GM12878 (cell line): ENCODE data around the gene TMEM266. TPM values are rescaled to one million over a fixed set of nuclear protein-coding genes. Genes with fewer than 3 reads are reported as not detected.

ENCODE experiments used
- ATAC-seq: fragments of 200-7000 bp; cut with Tn5 transposase; 3 replicates; pipeline ENCODE4 v1.9.1; 2020; ENCODE audit warnings: mild to moderate bottlenecking, moderate library complexity
- BruUV-seq: library from RNA; stranded (reverse); fragments of 400-500 nt; replicated peaks from 2 replicates; lab custom pipeline; 2021; lab: Mats Ljungman, UMichigan
- CTCF ChIA-PET: fragments of 300-600 bp; sonication (Branson Sonifier 250); formaldehyde crosslinking; extraction: SDS; loops from one replicate; lab custom pipeline; 2021; ENCODE audit warnings: inconsistent platforms; lab: Yijun Ruan, JAX
- POLR2A ChIA-PET: fragments of 350-600 bp; formaldehyde crosslinking; extraction: SDS; loops from one replicate; lab custom pipeline; 2021; ENCODE audit warnings: inconsistent platforms; lab: Charles Lee
- RAD21 ChIA-PET: fragments of 300-600 bp; sonication (Branson Sonifier 250); formaldehyde crosslinking; loops from one replicate; lab custom pipeline; 2023; ENCODE audit warnings: antibody characterized with exemption; ENCODE audit not compliant: unreplicated experiment; lab: Charles Lee
- SMC1A ChIA-PET: fragments of 300-600 bp; sonication (Branson Sonifier 250); formaldehyde crosslinking; loops from one replicate; lab custom pipeline; 2023; ENCODE audit not compliant: unreplicated experiment, uncharacterized antibody; lab: Charles Lee
- DNase-seq: peaks from one replicate; pipeline ENCODE4 v3.0.0-alpha.2; 2011; ENCODE audit warnings: low read depth, low spot score
- FAIRE-seq: peaks from 3 replicates; lab custom pipeline; 2011; peaks lifted over from hg19 to GRCh38; lab: Jason Lieb, UNC
- H2AFZ ChIP-seq: 2 replicates; pipeline ENCODE4 v1.6.0; 2011; ENCODE audit warnings: low read depth, low read length, control low read depth; ENCODE audit not compliant: control insufficient read depth
- H3K27ac ChIP-seq: 2 replicates; pipeline ENCODE4 v1.5.1; 2011; ENCODE audit warnings: control low read depth; ENCODE audit not compliant: control insufficient read depth, insufficient read depth
- H3K27me3 ChIP-seq, 2 experiments: replicated peaks in 1 of 2; 2 replicates each; pipeline versions ENCODE4 v1.6.0 to v1.6.1; 2011; ENCODE audit warnings: low read length in 1 of 2; ENCODE audit not compliant: control insufficient read depth in 2 of 2, insufficient read depth in 2 of 2
- H3K36me3 ChIP-seq, 2 experiments: 2 replicates each; pipeline ENCODE4 v1.5.1; 2011; ENCODE audit warnings: low read length in 1 of 2; ENCODE audit not compliant: control insufficient read depth in 2 of 2, insufficient read depth in 2 of 2
- H3K4me1 ChIP-seq: 2 replicates; pipeline ENCODE4 v1.6.1; 2011; ENCODE audit warnings: mild to moderate bottlenecking, low read length, moderate library complexity, mixed read lengths; ENCODE audit not compliant: control insufficient read depth, insufficient read depth
- H3K4me2 ChIP-seq: 2 replicates; pipeline ENCODE4 v1.6.0; 2011; ENCODE audit warnings: control low read depth; ENCODE audit not compliant: control insufficient read depth, insufficient read depth
- H3K4me3 ChIP-seq: fragments of 200-600 bp; sonication (generic); 2 replicates; pipeline ENCODE4 v1.5.1; 2016
- H3K79me2 ChIP-seq: 2 replicates; pipeline ENCODE4 v1.6.0; 2011; ENCODE audit warnings: low read length; ENCODE audit not compliant: control insufficient read depth, insufficient read depth
- H3K9ac ChIP-seq: 2 replicates; pipeline ENCODE4 v1.8.0; 2011; ENCODE audit warnings: low read length, control low read depth, mixed read lengths; ENCODE audit not compliant: control insufficient read depth, insufficient read depth
- H3K9me3 ChIP-seq: replicated peaks from 3 replicates; pipeline ENCODE4 v1.5.1; 2011; ENCODE audit warnings: mild to moderate bottlenecking, low read length; ENCODE audit not compliant: control insufficient read depth, insufficient read depth
- H4K20me1 ChIP-seq: 2 replicates; pipeline ENCODE4 v1.6.0; 2011; ENCODE audit not compliant: control insufficient read depth, insufficient read depth
- CBX3 ChIP-seq: fragments of 200-600 bp; sonication (generic); IDR thresholded peaks from 2 replicates; pipeline ENCODE4 v1.6.1; 2016; ENCODE audit warnings: low read depth, borderline replicate concordance
- FOXK2 ChIP-seq: fragments of 450-650 bp; IDR thresholded peaks from 2 replicates; pipeline ENCODE4 v1.6.1; 2017; ENCODE audit warnings: mild to moderate bottlenecking, moderate library complexity
- FOXM1 ChIP-seq: IDR thresholded peaks from 2 replicates; pipeline ENCODE4 v1.6.1; 2012; ENCODE audit warnings: low read depth, mild to moderate bottlenecking, inconsistent platforms, low read length, moderate library complexity
- HCFC1 ChIP-seq: fragments of 150-350 bp; IDR thresholded peaks from 2 replicates; pipeline ENCODE4 v1.6.1; 2014; ENCODE audit warnings: low read length
- HDAC6 ChIP-seq: fragments of 200-600 bp; sonication (generic); IDR thresholded peaks from one replicate; pipeline ENCODE4 v1.8.0; 2017; ENCODE audit warnings: antibody characterized with exemption; ENCODE audit not compliant: unreplicated experiment
- LARP7 ChIP-seq: fragments of 450-650 bp; IDR thresholded peaks from 2 replicates; pipeline ENCODE4 v1.6.1; 2017; ENCODE audit warnings: mild to moderate bottlenecking
- NFYA ChIP-seq: IDR thresholded peaks from 2 replicates; pipeline ENCODE4 v1.6.1; 2011; ENCODE audit warnings: low read depth, mild to moderate bottlenecking, low read length, improper control_type of control experiment, borderline replicate concordance
- PAX8 ChIP-seq: fragments of 450-650 bp; IDR thresholded peaks from 2 replicates; pipeline ENCODE4 v1.6.1; 2017; ENCODE audit warnings: mild to moderate bottlenecking, moderate library complexity
- POLR2AphosphoS5 ChIP-seq: IDR thresholded peaks from 2 replicates; pipeline ENCODE4 v1.6.1; 2011; ENCODE audit warnings: mild to moderate bottlenecking, low read length, inconsistent platforms
- RUNX3 ChIP-seq: IDR thresholded peaks from 2 replicates; pipeline ENCODE4 v1.6.1; 2012; ENCODE audit warnings: low read length, inconsistent platforms
- SMC3 ChIP-seq: IDR thresholded peaks from 2 replicates; pipeline ENCODE4 v1.6.1; 2011; ENCODE audit warnings: low read length, improper control_type of control experiment, borderline replicate concordance
- ZNF217 ChIP-seq: fragments of 450-650 bp; IDR thresholded peaks from 2 replicates; pipeline ENCODE4 v1.6.1; 2017; ENCODE audit warnings: antibody characterized with exemption, mild to moderate bottlenecking
- ZSCAN29 ChIP-seq: fragments of 450-650 bp; IDR thresholded peaks from 2 replicates; pipeline ENCODE4 v1.6.1; 2017; ENCODE audit warnings: mild to moderate bottlenecking, moderate library complexity
- WGBS: methylation state at CpG from one replicate; pipeline ENCODE4 v1.1.6; 2016; ENCODE audit warnings: low lambda C conversion rate; ENCODE audit not compliant: insufficient replicate concordance, insufficient coverage; ENCODE audit errors: missing lambda C conversion rate; 5-methylcytosine and 5-hydroxymethylcytosine counted together
- in situ Hi-C: fragments of 300-500 bp; cut with MboI; formaldehyde crosslinking; loops from 9 replicates; pipeline ENCODE4 v1.14.3; 2018; ENCODE audit warnings: mixed read lengths
- intact Hi-C: fragments of 100-400 bp; cut with micrococcal nuclease; formaldehyde crosslinking; loops from one replicate; pipeline ENCODE4 v1.14.2; 2022; ENCODE audit not compliant: unreplicated experiment
- polyA plus RNA-seq, 11 experiments: library from polyadenylated mRNA; depleted of rRNA in 4 of 11; unstranded in 6 of 11; stranded (reverse) in 5 of 11; fragments of >200 nt; fragmentation: Nextera tagmentation in 4 of 11; fragmentation: Illumina TruSeq in 1 of 11; extraction: Ambion mirVana in 4 of 11; extraction: Trizol in 1 of 11; gene quantifications; 1 replicate in 1 of 11; 2 replicates in 10 of 11; pipeline versions ENCODE4 v1.2.1 to v1.2.3, GENCODE V29; 2011 to 2016; ENCODE audit warnings: inconsistent platforms in 2 of 11, missing spikeins in 2 of 11, low read depth in 1 of 11
- total RNA-seq, 4 experiments: library from RNA; depleted of rRNA in 3 of 4; stranded (reverse); fragments of >200 nt in 3 of 4; fragmentation: Illumina TruSeq in 1 of 4; extraction: Trizol in 1 of 4; gene quantifications; 2 replicates each; pipeline versions ENCODE4 v1.2.1 to v1.2.3, GENCODE V29; 2013 to 2021
- TF ChIP-seq, protein P1 (sequence below): fragments of 450-650 bp; IDR thresholded peaks from 2 replicates; pipeline ENCODE4 v1.6.1; 2018; ENCODE audit warnings: borderline replicate concordance, mild to moderate bottlenecking; ENCODE audit not compliant: partially characterized antibody
- TF ChIP-seq, protein P2 (sequence below): fragments of 450-650 bp; conservative IDR thresholded peaks from 2 replicates; pipeline ENCODE4 v1.6.1; 2017; ENCODE audit warnings: mild to moderate bottlenecking, moderate library complexity
- TF ChIP-seq, protein P3 (sequence below): IDR thresholded peaks from 2 replicates; pipeline ENCODE4 v1.6.1; 2011; ENCODE audit warnings: borderline replicate concordance, low read depth, mild to moderate bottlenecking, moderate library complexity, mixed read lengths, low read length; ENCODE audit not compliant: insufficient read depth; ENCODE audit errors: extremely low read length
- TF ChIP-seq, protein P4 (sequence below): fragments of 150-350 bp; IDR thresholded peaks from 2 replicates; pipeline ENCODE4 v1.6.1; 2014; ENCODE audit warnings: mild to moderate bottlenecking, low read depth, low read length

Gene TMEM266
- total and polyA plus RNA-seq, 10 of the 15 experiments (the other 5 are each of a cell fraction or from before 2014, with no cell fraction given) = 0.11 to 0.70 (median 0.39) TPM

DNA sequence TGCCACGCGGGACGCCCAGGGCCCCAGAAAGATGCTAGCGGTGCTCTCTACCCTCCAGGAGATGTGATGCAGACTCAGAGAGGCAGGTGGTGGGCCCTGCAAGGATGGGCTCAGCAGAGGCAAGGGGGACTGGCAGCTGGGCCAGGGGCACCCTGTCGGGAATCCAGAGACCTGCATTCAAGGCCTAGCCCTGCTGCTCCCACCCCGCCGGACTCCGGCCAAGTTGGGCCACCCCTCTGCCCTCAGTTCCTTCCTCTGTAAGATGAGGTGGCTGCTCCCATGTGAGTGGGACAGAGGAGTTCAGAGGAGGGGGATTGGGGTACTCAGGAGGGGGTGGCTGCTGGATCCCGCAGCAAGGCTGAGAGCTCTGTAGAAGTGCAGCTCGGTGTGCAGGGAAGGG lies 116.3 kb downstream of the TMEM266 start:
- WGBS = 71% methylated on average over 10 of the region's 10 CpGs
- BruUV-seq = no TSS peak
- TF ChIP-seq HDAC6 (no peak), POLR2AphosphoS5 (no peak), NFYA (no peak), RUNX3 (no peak), FOXK2 (no peak), PAX8 (no peak), HCFC1 (no peak), ZNF217 (no peak), SMC3 (no peak), ZSCAN29 (no peak), CBX3 (no peak), FOXM1 (no peak), LARP7 (no peak)
- TF ChIP-seq, protein P1, sequence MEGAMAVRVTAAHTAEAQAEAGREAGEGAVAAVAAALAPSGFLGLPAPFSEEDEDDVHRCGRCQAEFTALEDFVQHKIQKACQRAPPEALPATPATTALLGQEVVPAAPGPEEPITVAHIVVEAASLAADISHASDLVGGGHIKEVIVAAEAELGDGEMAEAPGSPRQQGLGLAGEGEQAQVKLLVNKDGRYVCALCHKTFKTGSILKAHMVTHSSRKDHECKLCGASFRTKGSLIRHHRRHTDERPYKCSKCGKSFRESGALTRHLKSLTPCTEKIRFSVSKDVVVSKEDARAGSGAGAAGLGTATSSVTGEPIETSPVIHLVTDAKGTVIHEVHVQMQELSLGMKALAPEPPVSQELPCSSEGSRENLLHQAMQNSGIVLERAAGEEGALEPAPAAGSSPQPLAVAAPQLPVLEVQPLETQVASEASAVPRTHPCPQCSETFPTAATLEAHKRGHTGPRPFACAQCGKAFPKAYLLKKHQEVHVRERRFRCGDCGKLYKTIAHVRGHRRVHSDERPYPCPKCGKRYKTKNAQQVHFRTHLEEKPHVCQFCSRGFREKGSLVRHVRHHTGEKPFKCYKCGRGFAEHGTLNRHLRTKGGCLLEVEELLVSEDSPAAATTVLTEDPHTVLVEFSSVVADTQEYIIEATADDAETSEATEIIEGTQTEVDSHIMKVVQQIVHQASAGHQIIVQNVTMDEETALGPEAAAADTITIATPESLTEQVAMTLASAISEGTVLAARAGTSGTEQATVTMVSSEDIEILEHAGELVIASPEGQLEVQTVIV = no peak
- TF ChIP-seq, protein P2, sequence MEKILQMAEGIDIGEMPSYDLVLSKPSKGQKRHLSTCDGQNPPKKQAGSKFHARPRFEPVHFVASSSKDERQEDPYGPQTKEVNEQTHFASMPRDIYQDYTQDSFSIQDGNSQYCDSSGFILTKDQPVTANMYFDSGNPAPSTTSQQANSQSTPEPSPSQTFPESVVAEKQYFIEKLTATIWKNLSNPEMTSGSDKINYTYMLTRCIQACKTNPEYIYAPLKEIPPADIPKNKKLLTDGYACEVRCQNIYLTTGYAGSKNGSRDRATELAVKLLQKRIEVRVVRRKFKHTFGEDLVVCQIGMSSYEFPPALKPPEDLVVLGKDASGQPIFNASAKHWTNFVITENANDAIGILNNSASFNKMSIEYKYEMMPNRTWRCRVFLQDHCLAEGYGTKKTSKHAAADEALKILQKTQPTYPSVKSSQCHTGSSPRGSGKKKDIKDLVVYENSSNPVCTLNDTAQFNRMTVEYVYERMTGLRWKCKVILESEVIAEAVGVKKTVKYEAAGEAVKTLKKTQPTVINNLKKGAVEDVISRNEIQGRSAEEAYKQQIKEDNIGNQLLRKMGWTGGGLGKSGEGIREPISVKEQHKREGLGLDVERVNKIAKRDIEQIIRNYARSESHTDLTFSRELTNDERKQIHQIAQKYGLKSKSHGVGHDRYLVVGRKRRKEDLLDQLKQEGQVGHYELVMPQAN = no peak
- TF ChIP-seq, protein P3, sequence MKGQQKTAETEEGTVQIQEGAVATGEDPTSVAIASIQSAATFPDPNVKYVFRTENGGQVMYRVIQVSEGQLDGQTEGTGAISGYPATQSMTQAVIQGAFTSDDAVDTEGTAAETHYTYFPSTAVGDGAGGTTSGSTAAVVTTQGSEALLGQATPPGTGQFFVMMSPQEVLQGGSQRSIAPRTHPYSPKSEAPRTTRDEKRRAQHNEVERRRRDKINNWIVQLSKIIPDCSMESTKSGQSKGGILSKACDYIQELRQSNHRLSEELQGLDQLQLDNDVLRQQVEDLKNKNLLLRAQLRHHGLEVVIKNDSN = no peak
- TF ChIP-seq, protein P4, sequence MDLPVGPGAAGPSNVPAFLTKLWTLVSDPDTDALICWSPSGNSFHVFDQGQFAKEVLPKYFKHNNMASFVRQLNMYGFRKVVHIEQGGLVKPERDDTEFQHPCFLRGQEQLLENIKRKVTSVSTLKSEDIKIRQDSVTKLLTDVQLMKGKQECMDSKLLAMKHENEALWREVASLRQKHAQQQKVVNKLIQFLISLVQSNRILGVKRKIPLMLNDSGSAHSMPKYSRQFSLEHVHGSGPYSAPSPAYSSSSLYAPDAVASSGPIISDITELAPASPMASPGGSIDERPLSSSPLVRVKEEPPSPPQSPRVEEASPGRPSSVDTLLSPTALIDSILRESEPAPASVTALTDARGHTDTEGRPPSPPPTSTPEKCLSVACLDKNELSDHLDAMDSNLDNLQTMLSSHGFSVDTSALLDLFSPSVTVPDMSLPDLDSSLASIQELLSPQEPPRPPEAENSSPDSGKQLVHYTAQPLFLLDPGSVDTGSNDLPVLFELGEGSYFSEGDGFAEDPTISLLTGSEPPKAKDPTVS = no peak
- TF ChIP-seq, all 136 proteins: peak for 0
- RAD21 ChIA-PET = no interaction called here
- FAIRE-seq = no peak
- H3K27me3 ChIP-seq = peaks cover 0 to 4% of the 10 kb centered on the region in 2 experiments
- DNase-seq = no peak
- H2AFZ ChIP-seq = no peak overlapping the region
- no peaks in the 10 kb centered on the region for H3K36me3 ChIP-seq
- no peaks in the 10 kb centered on the region for H3K9me3 ChIP-seq
- peaks cover 3% of the 10 kb centered on the region for H3K4me1 ChIP-seq
- CTCF ChIA-PET = no interaction called here
- no peak overlapping the region for H3K27ac ChIP-seq
- H3K9ac ChIP-seq = no peak overlapping the region
- in situ Hi-C loops (no loop called here), intact Hi-C loops (no loop called here)
- POLR2A ChIA-PET = no interaction called here
- no peak for ATAC-seq
- H3K4me2 ChIP-seq = no peak overlapping the region
- H4K20me1 ChIP-seq = no peaks in the 10 kb centered on the region; the same call in 1 of the 2 replicates
- SMC1A ChIA-PET = no interaction called here
- no peaks in the 10 kb centered on the region for H3K79me2 ChIP-seq
- H3K4me3 ChIP-seq = no peak overlapping the region
